PC-3 (cell line): Measurements from ENCODE around the gene CCM2. TPM values are rescaled to one million over a fixed set of nuclear protein-coding genes. Genes with fewer than 3 reads are reported as not detected.
A peak's percentile ranks its signal among the peaks of the same experiment; 100 is the strongest.

Experiments
- ATAC-seq: fragments of 200-7000 bp; cut with Tn5 transposase; 2 replicates; pipeline ENCODE4 v1.9.1; 2020; ENCODE audit warnings: mild to moderate bottlenecking, moderate library complexity
- BruUV-seq: library from RNA; stranded (reverse); fragments of 400-500 nt; replicated peaks from 2 replicates; lab custom pipeline; 2021; lab: Mats Ljungman, UMichigan
- CTCF ChIA-PET: fragments of 300-600 bp; sonication (Branson Sonifier 250); formaldehyde crosslinking; loops from one replicate; lab custom pipeline; 2022; ENCODE audit warnings: antibody characterized with exemption; lab: Charles Lee
- POLR2A ChIA-PET: fragments of 300-600 bp; sonication (Branson Sonifier 250); formaldehyde crosslinking; loops from one replicate; lab custom pipeline; 2022; ENCODE audit warnings: antibody characterized with exemption; ENCODE audit not compliant: unreplicated experiment; lab: Charles Lee
- DNase-seq: peaks from one replicate; pipeline ENCODE4 v3.0.0-alpha.2; 2015
- H2AFZ ChIP-seq: fragments of 300-600 bp; sonication (generic); 2 replicates; pipeline ENCODE4 v1.6.0; 2016; ENCODE audit warnings: antibody characterized with exemption, low read length
- H3F3A ChIP-seq: fragments of 300-600 bp; sonication (generic); one replicate; pipeline ENCODE4 v1.6.0; 2017; ENCODE audit warnings: antibody characterized with exemption, low read length, control low read depth, mild to moderate bottlenecking; ENCODE audit not compliant: unreplicated experiment
- H3K27ac ChIP-seq: fragments of 300-600 bp; sonication (generic); 2 replicates; pipeline ENCODE4 v1.5.1; 2016; ENCODE audit warnings: mild to moderate bottlenecking, low read length
- H3K27me3 ChIP-seq: fragments of 300-600 bp; sonication (generic); 2 replicates; pipeline ENCODE4 v1.6.1; 2016; ENCODE audit warnings: low read length, mixed read lengths
- H3K36me3 ChIP-seq: fragments of 300-600 bp; sonication (generic); 2 replicates; pipeline ENCODE4 v1.6.1; 2016; ENCODE audit warnings: low read depth, mixed run types, low read length, mixed read lengths
- H3K4me1 ChIP-seq: fragments of 300-600 bp; sonication (generic); 2 replicates; pipeline ENCODE4 v1.5.1; 2016; ENCODE audit warnings: low read length; ENCODE audit not compliant: insufficient read depth
- H3K4me2 ChIP-seq: fragments of 300-600 bp; sonication (generic); 2 replicates; pipeline ENCODE4 v1.6.0; 2016; ENCODE audit warnings: low read length
- H3K4me3 ChIP-seq: fragments of 300-600 bp; sonication (generic); 2 replicates; pipeline ENCODE4 v1.5.1; 2016; ENCODE audit warnings: mild to moderate bottlenecking, low read length, mixed read lengths
- H3K79me2 ChIP-seq: fragments of 300-600 bp; sonication (generic); 2 replicates; pipeline ENCODE4 v1.6.1; 2017; ENCODE audit warnings: low read length, mixed read lengths
- H3K9ac ChIP-seq: fragments of 300-600 bp; sonication (generic); 2 replicates; pipeline ENCODE4 v1.6.0; 2016; ENCODE audit warnings: mild to moderate bottlenecking, low read length
- H3K9me2 ChIP-seq: fragments of 300-600 bp; sonication (generic); replicated peaks from 2 replicates; pipeline ENCODE4 v1.6.1; 2016; ENCODE audit warnings: mixed run types, low read length, mixed read lengths
- H3K9me3 ChIP-seq: fragments of 300-600 bp; sonication (generic); 2 replicates; pipeline ENCODE4 v1.6.1; 2016; ENCODE audit warnings: low read length, mixed read lengths
- H4K20me1 ChIP-seq: fragments of 300-600 bp; sonication (generic); 2 replicates; pipeline ENCODE4 v1.6.1; 2016; ENCODE audit warnings: low read length, mixed read lengths
- CTCF ChIP-seq: fragments of 300-600 bp; sonication (generic); conservative IDR thresholded peaks from 2 replicates; pipeline ENCODE4 v1.5.1; 2017; ENCODE audit warnings: antibody characterized with exemption, low read depth, mild to moderate bottlenecking, low read length
- EZH2 ChIP-seq: fragments of 300-600 bp; sonication (generic); IDR thresholded peaks from one replicate; pipeline ENCODE4 v1.6.1; 2017; ENCODE audit warnings: antibody characterized with exemption, mild to moderate bottlenecking, low read length; ENCODE audit not compliant: unreplicated experiment
- EZH2phosphoT487 ChIP-seq: fragments of 300-600 bp; sonication (generic); IDR thresholded peaks from 2 replicates; pipeline ENCODE4 v1.6.1; 2018; ENCODE audit warnings: mild to moderate bottlenecking, antibody characterized with exemption, low read length, borderline replicate concordance
- intact Hi-C: fragments of 100-400 bp; cut with micrococcal nuclease; formaldehyde crosslinking; loops from 2 replicates; pipeline ENCODE4 v1.9.0; 2023
- total RNA-seq: library from RNA; depleted of rRNA; stranded (reverse); fragments of >200 nt; gene quantifications from 2 replicates; pipeline ENCODE4 v1.2.3, GENCODE V29; 2014

Gene CCM2
- total RNA-seq, 1 experiment from 2014 or later = 56.6 TPM

- peaks cover 13% of the 10 kb centered on the region for H3F3A ChIP-seq
- H3K9me2 ChIP-seq = no peaks in the 10 kb centered on the region
- no peaks in the 10 kb centered on the region for H3K27me3 ChIP-seq
- H3K9me3 ChIP-seq = no peaks in the 10 kb centered on the region
- peak overlapping the region; percentile 92 for H3K4me3 ChIP-seq
- peaks cover 39% of the 10 kb centered on the region for H3K79me2 ChIP-seq
- ATAC-seq (peak; percentile 98), DNase-seq (peak; percentile 94)
- ChIA-PET CTCF (interaction anchor here (0.6 to 1.3 kb wide), 2 partner anchors 13 to 124 kb away, joined by 5 to 14 read pairs; no protein-coding TSS in a partner anchor), POLR2A (interaction anchor here (0.7 to 1.4 kb wide), 2 partner anchors 13 to 36 kb away, joined by 4 to 18 read pairs; partner anchors contain the start of gene CCM2)
- peak overlapping the region; percentile 69 for H3K27ac ChIP-seq
- peaks cover 35% of the 10 kb centered on the region for H4K20me1 ChIP-seq
- peak overlapping the region; percentile 87 for H2AFZ ChIP-seq
- peak overlapping the region; percentile 99 for H3K4me2 ChIP-seq
- peaks cover 19% of the 10 kb centered on the region for H3K4me1 ChIP-seq
- intact Hi-C loops = loop anchor here (1.0 to 5.0 kb wide), 2 partner anchors 99 to 125 kb away; partner anchors contain the start of genes PURB and TBRG4
- BruUV-seq = TSS peak; percentile 58
- peak overlapping the region; percentile 99 for H3K9ac ChIP-seq
- no peak for TF ChIP-seq EZH2phosphoT487
- no peak for TF ChIP-seq EZH2
- TF ChIP-seq CTCF = no peak
- peaks cover 37% of the 10 kb centered on the region for H3K36me3 ChIP-seq
These were observed 13.6 kb upstream of the CCM2 start for GRCh38 chr7:44986218-44987053.

- DNase-seq = no peak
- Histone ChIP-seq H3K4me2 (peak overlapping the region; percentile 99), H3K79me2 (peaks cover 39% of the 10 kb centered on the region), H3K4me1 (peaks cover 19% of the 10 kb centered on the region), H3K9ac (peak overlapping the region; percentile 99; the same call in 1 of the 2 replicates), H3K27me3 (no peaks in the 10 kb centered on the region), H3K27ac (no peak overlapping the region), H3F3A (peaks cover 12% of the 10 kb centered on the region), H3K4me3 (peak overlapping the region; percentile 92; the same call in 1 of the 2 replicates), H3K9me2 (no peaks in the 10 kb centered on the region), H3K9me3 (no peaks in the 10 kb centered on the region), H3K36me3 (peaks cover 36% of the 10 kb centered on the region), H4K20me1 (peaks cover 34% of the 10 kb centered on the region), H2AFZ (no peak overlapping the region)
- no peak for ATAC-seq
- CTCF ChIA-PET = interaction anchor here (0.6 kb wide), 2 partner anchors 10 to 12 kb away, joined by 3 to 5 read pairs; no protein-coding TSS in a partner anchor
- no peak for TF ChIP-seq CTCF
- no peak for TF ChIP-seq EZH2phosphoT487
- no peak for TF ChIP-seq EZH2
- BruUV-seq = no TSS peak
- POLR2A ChIA-PET = no interaction called here
- intact Hi-C loops = loop anchor here (5.0 kb wide), 1 partner anchor 100 kb away; the partner anchor contains the start of gene PURB
These were observed 12.5 kb upstream of the CCM2 start for GRCh38 chr7:44987457-44987856.
